GM18507 (cell line): ENCODE measurements around the gene CTNNA2.

ENCODE experiments used
- DNase-seq: peaks from one replicate; pipeline ENCODE4 v3.0.0; 2011; ENCODE audit warnings: low read depth; ENCODE audit not compliant: insufficient read length; ENCODE audit errors: extremely low spot score
- FAIRE-seq: peaks from 2 replicates; lab custom pipeline; 2011; peaks lifted over from hg19 to GRCh38; lab: Jason Lieb, UNC

CTNNA2 gene

DNA sequence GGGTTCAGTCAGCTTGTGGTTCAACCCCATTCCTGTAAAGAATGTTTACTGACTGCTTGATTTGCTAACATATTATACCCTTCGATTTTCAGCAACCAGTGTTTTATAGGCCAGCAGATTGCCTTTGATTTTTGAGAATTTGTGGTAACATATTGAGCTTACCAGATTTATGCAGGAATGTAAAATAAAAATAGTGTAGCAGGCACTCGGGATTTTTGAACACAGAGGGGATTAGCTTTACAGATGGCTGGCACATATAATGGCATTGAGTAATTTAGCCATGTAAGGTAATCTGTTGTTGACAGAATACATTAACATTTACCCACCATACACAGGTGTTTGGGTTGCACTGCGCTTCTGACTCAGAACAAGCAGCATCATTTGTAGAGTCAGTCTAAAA is 437.7 kb downstream of the CTNNA2 start:
- FAIRE-seq (no peak), DNase-seq (no peak)

DNA sequence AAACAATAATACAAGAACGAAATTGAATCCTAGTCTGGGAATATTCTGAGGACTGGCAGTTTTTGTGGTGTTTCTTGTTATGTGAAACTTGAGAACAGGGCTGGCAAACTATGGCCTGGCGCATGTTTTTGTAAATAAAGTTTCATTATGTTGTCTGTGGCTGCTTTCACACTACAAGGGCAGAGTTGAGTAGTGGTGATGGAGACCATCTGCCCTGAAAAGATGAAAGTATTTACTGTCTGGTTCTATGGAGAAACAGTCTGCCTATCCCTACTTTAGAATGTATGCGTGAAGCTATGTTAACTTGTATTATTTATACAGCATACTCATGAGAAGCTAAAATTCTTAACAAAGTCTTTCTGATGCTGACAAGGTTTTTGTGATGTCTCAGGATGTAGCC is 439.8 kb downstream of the CTNNA2 start:
- FAIRE-seq (no peak), DNase-seq (no peak)

DNA sequence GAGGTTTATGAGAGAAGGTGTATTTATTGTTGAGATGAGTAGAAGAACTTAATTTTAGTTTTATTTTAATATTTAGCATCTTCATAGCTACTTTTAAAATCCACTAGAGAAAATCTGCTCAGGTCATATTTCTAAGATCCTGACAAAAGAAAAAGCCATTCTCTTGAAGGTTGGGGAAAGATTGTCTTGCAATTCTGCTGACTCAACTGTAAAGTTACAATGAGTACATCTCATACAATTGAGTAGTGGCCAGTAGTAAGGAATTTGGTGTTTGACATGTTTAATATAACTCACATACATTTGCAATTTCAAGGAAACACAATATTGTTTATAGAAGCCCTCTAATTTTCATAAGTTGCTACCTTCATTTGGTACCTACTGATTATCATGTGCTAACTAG is 447.2 kb downstream of the CTNNA2 start:
- FAIRE-seq, result no peak
- no peak for DNase-seq

DNA sequence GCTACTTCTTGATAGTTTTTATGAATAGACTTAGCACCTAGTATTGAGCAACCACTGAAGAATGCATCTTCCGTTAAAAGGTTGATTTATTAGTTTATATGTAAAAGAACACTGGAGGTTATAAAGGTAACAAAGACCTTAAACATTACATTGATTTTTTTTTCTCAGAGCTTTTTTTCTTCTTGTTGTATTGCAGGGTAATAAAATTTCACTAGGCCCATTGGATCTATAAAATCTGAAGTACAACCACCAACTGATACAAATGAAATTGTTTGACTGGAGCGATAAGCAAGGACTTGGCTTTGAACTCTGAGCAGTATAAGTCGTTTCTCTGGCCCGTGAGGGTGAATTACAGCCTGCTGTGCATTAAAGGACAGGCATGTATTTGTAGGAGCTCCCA is 447.7 kb downstream of the CTNNA2 start:
- FAIRE-seq (no peak), DNase-seq (no peak)

DNA sequence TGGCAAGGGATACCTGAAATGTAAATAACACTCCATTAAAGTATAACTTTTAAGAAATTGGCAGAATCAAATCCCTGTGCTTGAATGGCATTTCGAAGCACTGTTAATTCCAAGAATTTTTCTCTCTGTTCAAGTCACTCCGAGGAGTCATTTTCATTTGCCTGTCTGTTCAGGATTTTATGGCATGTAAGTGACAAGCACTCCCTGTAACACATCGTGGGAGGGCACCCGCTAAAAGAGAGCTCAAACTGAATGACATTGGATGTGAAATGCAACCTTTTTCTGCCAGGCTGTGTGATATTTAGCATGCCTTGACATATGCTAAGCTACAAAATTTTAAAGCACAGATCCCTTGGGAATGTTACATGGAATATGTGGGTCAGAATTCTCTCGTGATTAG is 452.1 kb downstream of the CTNNA2 start:
- FAIRE-seq (no peak), DNase-seq (no peak)

DNA sequence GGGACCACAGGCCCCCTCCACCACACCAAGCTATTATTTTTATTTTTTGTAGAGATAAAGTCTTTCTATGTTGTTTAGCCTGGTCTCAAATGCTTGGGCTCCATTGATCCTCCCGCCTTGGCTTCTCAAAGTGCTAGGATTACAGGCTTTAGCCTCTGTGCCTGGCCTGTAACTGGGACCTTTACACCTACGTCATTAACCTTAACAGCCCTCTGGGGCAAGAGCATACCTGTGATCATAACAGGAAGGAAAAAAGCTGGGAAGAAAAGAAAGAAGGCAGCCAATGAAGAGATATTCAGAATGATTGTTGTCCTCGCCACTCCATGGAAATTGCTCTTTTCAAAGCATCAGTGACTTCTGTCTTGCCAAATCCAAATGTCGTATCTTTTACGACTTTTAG is 453.5 kb downstream of the CTNNA2 start:
- FAIRE-seq, result no peak

DNA sequence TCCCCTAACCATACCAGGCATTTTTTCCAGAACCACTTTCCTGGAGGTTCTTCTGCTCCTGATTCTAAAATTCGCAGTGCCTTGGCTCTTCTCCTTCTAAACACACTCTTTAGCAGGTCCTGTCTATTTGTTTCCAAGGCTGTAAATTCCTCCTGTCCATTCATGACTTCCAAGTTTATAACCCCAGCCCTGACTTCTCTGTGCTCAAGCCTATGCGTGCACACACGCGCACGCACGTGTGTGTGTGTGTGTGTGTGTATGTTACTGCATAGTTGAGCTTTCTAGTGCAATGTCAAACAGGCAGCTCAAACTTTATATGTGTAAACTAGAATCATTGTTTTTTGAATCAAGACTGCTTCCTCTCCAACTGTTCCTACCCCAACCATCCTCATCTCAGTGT is 454.0 kb downstream of the CTNNA2 start:
- DNase-seq (no peak), FAIRE-seq (no peak)

More for the DNA sequence above, 453.5 kb downstream of the CTNNA2 start:
- no peak for DNase-seq

DNA sequence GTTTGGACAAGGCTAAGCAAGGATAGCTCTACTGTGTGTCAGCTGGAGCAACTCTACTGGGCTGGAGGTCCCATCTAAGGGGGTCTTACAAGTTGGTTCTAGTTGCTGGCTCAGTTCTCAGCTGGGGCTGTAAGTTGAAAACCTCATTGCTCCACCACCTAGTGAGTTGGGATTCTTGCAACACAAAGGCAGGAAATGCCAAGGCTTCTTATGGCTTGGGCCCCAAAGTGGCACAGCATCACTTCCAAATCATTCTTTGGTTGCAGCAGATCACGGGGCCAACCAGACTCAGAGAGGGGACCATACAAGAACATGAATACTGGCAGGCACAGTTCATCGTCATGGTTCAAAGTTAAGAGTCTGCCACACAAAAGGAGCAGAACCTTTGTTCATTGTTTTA is 459.0 kb downstream of the CTNNA2 start:
- FAIRE-seq, result no peak
- no peak for DNase-seq

DNA sequence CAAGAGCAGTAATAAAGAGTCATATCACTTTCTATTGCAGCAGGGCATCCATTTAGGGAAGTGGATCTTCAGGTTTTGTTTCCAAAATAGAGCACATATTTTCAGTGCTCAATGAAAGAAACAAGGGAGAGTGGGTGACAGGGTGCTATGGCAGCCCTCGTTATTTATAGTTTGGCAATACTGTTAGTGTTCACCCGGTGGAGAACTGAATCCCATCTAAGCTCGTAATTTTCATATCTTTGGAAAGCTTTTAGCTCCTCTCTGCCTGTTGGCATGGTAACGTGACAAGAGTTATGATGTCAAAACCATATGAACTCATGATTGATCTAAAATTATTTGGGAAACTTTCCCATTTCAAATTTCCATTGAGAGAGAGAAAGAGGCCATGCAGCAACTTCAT is 459.8 kb downstream of the CTNNA2 start:
- DNase-seq (no peak), FAIRE-seq (no peak)

DNA sequence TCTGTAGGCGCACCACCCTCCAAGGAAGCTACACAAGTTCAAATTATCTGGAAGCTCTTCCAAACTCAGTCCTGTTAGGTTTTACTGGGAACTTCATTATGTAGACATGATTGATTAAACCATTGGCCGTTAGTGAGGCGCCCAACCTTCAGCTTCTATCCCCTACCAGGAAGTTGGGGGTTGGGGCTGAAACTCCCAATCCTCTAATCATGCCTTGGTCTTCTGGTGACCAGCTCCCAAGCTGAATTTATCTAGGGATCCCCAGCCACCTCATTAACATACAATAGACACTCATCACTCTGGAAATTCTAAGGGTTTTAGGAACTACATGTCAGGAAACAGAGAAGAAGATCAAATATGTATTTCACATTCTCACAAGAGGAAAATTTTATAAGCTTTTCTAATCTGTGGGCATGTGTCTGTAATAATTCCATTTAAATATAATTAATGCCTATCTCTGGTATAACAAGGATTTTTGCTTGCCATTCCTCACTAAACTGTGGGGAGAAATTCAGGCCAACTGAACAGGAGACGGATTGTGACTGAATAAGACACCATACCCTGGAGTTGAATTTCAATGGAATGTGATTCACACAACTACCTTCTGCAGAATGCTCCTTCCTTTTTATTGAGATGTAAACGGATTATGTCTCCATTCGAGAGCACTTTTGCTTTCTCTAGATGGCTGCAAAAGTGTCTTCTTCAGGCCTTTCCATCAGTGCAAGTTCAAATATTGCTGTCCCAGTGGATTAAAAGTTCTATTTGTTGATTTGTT is 463.1 kb downstream of the CTNNA2 start:
- FAIRE-seq (no peak), DNase-seq (no peak)

DNA sequence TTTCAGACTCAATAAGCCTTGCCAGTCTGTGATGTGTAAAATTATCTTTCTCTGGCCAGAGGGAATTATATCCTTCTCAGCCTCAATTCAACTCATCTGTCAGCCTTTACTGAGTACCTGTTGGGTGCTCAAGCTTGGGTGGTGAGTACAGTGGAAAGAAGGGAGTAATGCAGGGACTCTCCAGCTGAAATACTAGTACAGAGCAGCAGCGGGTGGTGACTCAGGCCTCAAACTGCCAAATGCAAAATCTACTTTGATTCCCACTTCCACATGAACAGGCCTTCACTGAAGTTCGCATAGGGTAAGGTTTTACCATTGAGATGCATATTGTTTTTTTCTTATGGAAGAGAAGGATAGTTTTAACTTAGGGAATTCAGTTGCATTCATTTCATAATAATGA is 464.9 kb downstream of the CTNNA2 start:
- FAIRE-seq (no peak), DNase-seq (no peak)

DNA sequence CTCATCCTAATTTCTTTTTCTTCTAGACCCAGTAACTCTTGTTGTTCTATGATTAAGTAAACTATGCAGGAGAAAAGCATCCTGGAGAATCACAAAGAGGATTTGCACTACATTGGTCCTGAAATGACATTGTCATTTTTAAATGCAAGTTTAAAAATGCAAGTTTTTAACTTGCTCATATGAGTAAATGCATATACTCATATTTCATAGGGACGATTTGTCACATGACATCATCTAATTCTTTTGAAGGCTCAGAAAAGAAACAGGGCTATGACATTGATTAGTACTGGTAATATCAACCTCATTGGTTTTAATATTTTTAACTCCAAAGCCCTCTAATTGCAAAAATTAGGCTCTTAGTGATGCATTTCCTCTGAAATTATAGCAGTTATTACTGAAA is 467.3 kb downstream of the CTNNA2 start:
- no peak for DNase-seq
- FAIRE-seq, result no peak

DNA sequence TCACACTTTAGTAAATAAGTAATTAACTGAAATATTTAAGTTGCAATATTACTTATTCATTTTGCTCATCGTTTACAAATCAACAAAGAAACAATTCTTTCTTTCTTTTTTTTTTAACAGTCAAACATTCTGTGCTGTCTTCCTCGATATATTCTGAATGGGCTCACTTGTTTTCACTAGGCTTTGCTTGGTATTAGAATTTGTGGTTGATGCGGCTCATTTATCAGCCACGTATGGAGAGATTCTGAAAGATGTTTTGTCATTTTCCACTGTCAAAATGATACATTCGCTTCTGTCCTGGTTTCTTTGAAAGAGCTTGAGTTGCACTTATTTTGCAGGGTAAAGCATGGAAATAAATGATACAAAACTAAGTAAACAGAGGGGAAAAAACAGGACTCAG is 468.0 kb downstream of the CTNNA2 start:
- FAIRE-seq (no peak), DNase-seq (no peak)

DNA sequence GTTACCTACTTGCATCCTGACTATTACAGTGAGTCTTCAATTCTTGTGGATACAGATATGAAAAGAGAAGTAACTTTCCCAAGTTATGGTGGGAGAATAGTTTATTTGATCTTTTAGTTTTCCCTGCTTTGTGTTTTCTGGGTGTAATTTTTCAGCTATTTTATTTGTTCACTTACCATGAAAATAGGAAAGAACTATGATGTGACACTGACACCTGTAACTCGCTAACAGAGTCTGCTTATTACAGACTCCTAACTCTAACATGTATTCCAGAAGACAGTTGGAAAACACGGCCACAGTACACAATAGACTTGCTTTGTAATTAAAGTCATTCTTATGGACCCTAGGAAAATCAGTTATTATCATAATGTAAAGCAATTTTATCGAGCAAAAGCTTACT is 468.5 kb downstream of the CTNNA2 start:
- FAIRE-seq, result no peak
- DNase-seq, result no peak

DNA sequence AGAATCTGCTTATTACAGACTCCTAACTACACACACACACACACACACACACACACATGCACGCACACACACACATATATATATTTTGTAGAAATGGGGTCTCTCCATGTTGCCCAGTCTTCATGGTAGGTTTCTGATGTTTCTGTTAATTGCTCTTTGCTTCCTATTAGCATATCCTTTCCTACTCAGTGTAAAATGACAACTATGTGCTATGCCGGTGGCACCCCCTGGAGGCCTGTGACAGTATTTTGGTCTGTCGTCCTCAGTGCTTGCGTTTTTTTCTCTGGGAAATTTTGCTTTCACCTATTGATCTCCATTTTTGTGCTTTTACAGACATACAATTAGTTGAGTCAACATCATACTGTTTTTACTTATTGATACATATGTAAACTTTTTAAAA is 469.6 kb downstream of the CTNNA2 start:
- FAIRE-seq, result no peak
- no peak for DNase-seq

DNA sequence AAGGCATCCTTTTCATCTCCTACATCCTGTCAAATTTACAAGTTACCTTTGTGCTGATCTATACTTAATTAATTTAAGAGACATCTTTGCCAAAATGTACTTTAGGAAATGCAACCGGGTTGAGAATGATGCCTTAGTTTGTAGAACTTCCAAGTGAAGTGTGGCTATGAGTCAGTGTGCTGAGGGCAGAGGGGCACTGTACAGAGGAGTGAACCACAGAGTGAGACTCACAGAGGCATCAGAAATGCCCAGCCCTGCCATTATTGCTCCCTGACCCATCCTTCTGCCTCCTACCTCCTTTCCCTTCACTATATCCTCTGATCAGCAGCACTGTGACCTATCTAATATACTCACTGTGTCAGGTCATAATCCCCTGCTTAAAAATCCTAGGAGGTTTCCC is 471.6 kb downstream of the CTNNA2 start:
- DNase-seq, result no peak
- no peak for FAIRE-seq

DNA sequence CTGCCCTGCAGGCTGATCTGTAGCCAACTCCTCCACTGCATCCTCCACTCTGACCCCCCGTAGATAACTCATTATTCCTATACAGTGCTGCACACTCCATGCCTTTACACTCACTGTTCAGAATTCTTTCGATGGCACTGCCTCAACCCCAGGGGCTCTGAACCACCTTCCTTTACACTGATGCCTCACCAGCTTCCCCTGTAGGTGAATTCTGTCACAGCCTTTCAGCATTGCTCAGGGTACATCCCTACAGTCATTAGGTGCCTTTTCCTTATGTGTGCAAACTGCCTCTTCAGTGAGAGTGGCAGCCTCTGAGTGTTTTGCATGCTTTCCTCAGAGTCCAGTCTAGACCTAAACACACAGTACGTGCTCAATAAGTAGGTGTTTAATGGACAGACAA is 472.3 kb downstream of the CTNNA2 start:
- DNase-seq (no peak), FAIRE-seq (no peak)

DNA sequence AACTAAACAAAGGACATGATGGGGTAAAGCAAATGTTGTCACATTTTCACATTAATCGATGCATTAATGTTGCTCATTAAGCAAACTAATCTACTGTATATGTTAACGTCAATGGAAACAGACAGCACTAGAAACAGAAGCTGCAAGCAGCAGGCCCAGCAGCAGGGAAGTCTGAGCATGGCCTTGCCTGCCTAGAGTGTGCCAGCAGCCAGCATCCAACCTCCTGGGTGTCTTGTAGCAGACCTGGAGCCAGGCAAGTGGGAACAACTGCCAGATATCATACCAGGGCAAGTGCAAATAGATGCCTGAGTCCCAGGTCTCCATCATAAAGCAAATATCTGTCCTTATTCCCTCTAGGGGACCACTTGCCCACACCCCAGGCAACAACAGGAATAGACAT is 472.7 kb downstream of the CTNNA2 start:
- FAIRE-seq (no peak), DNase-seq (no peak)

DNA sequence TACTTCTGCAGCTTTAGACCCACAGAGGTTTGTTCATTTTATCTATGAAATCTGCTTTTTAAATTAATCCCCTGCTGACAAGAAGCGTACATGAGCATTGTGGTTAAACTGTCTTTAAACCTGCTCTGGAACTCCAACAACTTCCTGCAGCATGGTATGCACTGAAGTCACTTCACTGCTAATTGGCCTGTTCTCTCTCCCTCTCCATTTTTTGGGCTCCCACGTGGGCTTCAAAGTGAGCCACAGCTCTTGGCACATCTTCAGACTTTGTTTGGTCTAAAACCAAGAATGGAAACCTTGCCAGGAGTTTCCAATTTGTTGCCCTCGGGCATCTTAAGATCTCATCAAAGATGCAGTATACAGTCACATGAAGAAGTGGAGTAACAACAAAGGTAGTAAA is 480.3 kb downstream of the CTNNA2 start:
- no peak for FAIRE-seq
- no peak for DNase-seq

DNA sequence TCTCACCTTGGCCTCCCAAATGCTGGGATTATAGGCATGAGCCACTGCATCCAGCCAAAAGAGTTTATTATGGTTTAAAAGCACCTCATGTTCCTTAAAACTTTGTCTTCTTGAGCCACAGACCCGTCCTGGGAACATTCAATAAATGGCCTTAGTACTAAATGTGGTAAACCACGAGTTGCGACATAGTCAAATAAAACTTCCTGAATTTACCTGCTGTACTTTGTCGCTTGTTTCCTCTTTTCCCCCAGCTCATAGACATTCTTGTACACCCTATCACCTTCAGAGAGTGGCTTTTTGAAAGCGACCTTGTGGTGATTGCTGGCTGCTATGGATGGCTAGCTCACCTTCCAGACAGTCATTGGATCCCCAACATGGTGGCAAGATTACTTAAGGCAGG is 481.3 kb downstream of the CTNNA2 start:
- no peak for FAIRE-seq
- no peak for DNase-seq

DNA sequence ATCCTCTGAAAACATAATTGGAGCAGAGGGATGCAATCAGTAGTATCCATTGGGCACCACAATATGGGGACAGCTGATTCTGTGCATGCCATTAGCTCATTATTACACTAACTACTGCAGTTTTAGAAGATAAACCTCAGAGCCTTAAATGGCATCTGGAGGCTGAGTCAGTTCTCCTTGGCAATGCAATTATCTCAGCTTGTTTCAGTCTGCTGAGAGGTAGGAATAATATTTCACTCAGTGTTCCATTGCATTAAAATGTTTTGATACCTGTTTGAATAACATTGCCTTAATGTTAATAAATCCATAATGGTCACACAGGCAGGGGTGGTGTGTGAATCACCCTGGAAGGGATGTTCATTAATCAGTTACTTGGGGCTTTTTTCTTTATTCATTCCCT is 482.1 kb downstream of the CTNNA2 start:
- no peak for DNase-seq
- no peak for FAIRE-seq

DNA sequence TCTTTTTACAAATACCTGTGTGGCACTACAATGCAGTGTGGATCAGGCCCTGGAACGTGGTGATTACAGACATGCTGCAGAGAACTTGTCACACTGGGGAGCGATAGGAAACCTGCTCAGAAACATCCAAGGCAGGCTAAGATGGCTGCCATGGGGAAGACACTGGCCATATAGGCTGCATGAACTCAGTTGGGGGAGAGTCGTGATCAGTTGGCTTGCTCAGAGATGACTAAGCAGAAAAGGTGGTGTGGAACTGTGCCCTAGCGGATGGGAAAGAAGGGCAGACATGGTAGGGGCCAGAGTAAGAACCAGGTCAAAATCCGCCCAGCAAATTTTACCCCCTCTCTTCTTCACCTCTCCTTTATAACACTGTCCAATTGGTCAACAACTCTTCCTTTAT is 483.9 kb downstream of the CTNNA2 start:
- DNase-seq (no peak), FAIRE-seq (no peak)
